ENCODE data around the gene HGD. TPM values are rescaled to one million over a fixed set of nuclear protein-coding genes. Genes with fewer than 3 reads are reported as not detected.

HGD gene
- total and polyA plus RNA-seq, 2 donors (not counting 3 experiments of a cell fraction or from before 2014, with no cell fraction given) = 0.18 to 0.22 TPM

- no peak overlapping the region for H2AFZ ChIP-seq (ENCODE audit: low read depth, low read length)
- FAIRE-seq (no peak), DNase-seq (ENCODE audit: low read depth, low spot score) (no peak)
- H3K4me2 ChIP-seq (ENCODE audit: insufficient read depth, low read length) = no peak overlapping the region
- no peaks in the 10 kb centered on the region for H3K9me1 ChIP-seq (replicated peaks; ENCODE audit: control insufficient read depth, extremely low read depth, insufficient read depth, low read length)
- no peaks in the 10 kb centered on the region for H3K36me3 ChIP-seq (ENCODE audit: control insufficient read depth in 2 of 2, extremely low read depth in 1 of 2, insufficient read depth in 2 of 2, low read length in 2 of 2)
- POLR2A ChIA-PET = no interaction called here
- TF ChIP-seq JUN (IDR thresholded peaks at IDR 0.05; ENCODE audit: borderline replicate concordance, insufficient read depth, insufficient read length, low read depth) (no peak), GATA2 (IDR thresholded peaks at IDR 0.05; ENCODE audit: insufficient read depth, insufficient read length, low read depth, low read length) (no peak), MAX (IDR thresholded peaks at IDR 0.05; ENCODE audit: insufficient read depth, insufficient read length) (no peak), EZH2 (IDR thresholded peaks at IDR 0.05; ENCODE audit: borderline replicate concordance, low read depth, low read length, severe bottlenecking) (no peak), POLR2AphosphoS5 (IDR thresholded peaks at IDR 0.05; ENCODE audit: insufficient read depth, low read depth, low read length) (no peak), POLR2A (IDR thresholded peaks at IDR 0.05; ENCODE audit: low read depth, low read length) (no peak)
- H3K9ac ChIP-seq (replicated peaks; ENCODE audit: extremely low read depth, insufficient read depth, low read length) = no peak overlapping the region
- H3K9me3 ChIP-seq (replicated peaks; ENCODE audit: control insufficient read depth, insufficient read depth, low read length) = no peaks in the 10 kb centered on the region
- H3K27me3 ChIP-seq (ENCODE audit: control insufficient read depth in 2 of 2, insufficient read depth in 2 of 2, low read length in 2 of 2) = no peaks in the 10 kb centered on the region
- no peaks in the 10 kb centered on the region for H3K79me2 ChIP-seq (ENCODE audit: control insufficient read depth, insufficient read depth, low read length)
- no peak overlapping the region for H3K27ac ChIP-seq (ENCODE audit: insufficient read depth, low read depth, low read length)
- CTCF ChIA-PET = interaction anchor here (0.8 kb wide), 1 partner anchor 11 kb away, joined by 3 read pairs; no protein-coding TSS in a partner anchor
- H3K4me3 ChIP-seq (replicated peaks in 1 of 3; ENCODE audit: insufficient read depth in 1 of 3, low read depth in 1 of 3, low read length in 3 of 3) = no peak overlapping the region
- no TSS peak for BruUV-seq (replicated peaks)
- no peaks in the 10 kb centered on the region for H3K4me1 ChIP-seq (ENCODE audit: control insufficient read depth, extremely low read depth, insufficient read depth, low read length)
- no peaks in the 10 kb centered on the region for H4K20me1 ChIP-seq (replicated peaks; ENCODE audit: control insufficient read depth, extremely low read depth, insufficient read depth, low read length)
- dilution Hi-C loops (cut with MboI; ENCODE audit: extremely low pct_ligation_motif_present, low sequenced_read_pairs) (no loop called here), intact Hi-C loops (cut with micrococcal nuclease) (no loop called here)
Observed at GRCh38 chr3:120661945-120662344, 20.1 kb downstream of the HGD start.

GRCh38 chr3:120661106-120661905 lies 20.7 kb downstream of the HGD start:
- Histone ChIP-seq H3K9me3 (replicated peaks; ENCODE audit: control insufficient read depth, insufficient read depth, low read length) (no peaks in the 10 kb centered on the region), H3K36me3 (ENCODE audit: control insufficient read depth in 2 of 2, extremely low read depth in 1 of 2, insufficient read depth in 2 of 2, low read length in 2 of 2) (no peaks in the 10 kb centered on the region), H3K9ac (replicated peaks; ENCODE audit: extremely low read depth, insufficient read depth, low read length) (no peak overlapping the region), H3K27ac (ENCODE audit: insufficient read depth, low read depth, low read length) (no peak overlapping the region), H3K4me2 (ENCODE audit: insufficient read depth, low read length) (no peak overlapping the region), H3K4me1 (ENCODE audit: control insufficient read depth, extremely low read depth, insufficient read depth, low read length) (no peaks in the 10 kb centered on the region), H3K79me2 (ENCODE audit: control insufficient read depth, insufficient read depth, low read length) (no peaks in the 10 kb centered on the region), H3K4me3 (replicated peaks in 1 of 3; ENCODE audit: insufficient read depth in 1 of 3, low read depth in 1 of 3, low read length in 3 of 3) (no peak overlapping the region), H3K9me1 (replicated peaks; ENCODE audit: control insufficient read depth, extremely low read depth, insufficient read depth, low read length) (no peaks in the 10 kb centered on the region), H3K27me3 (ENCODE audit: control insufficient read depth in 2 of 2, insufficient read depth in 2 of 2, low read length in 2 of 2) (no peaks in the 10 kb centered on the region), H2AFZ (ENCODE audit: low read depth, low read length) (no peak overlapping the region), H4K20me1 (replicated peaks; ENCODE audit: control insufficient read depth, extremely low read depth, insufficient read depth, low read length) (no peaks in the 10 kb centered on the region)
- FAIRE-seq = no peak
- dilution Hi-C loops (cut with MboI; ENCODE audit: extremely low pct_ligation_motif_present, low sequenced_read_pairs) (no loop called here), intact Hi-C loops (cut with micrococcal nuclease) (no loop called here)
- ChIA-PET CTCF (no interaction called here), POLR2A (no interaction called here)
- no TSS peak for BruUV-seq (replicated peaks)
- no peak for DNase-seq (ENCODE audit: low read depth, low spot score)
- no peak for TF ChIP-seq POLR2AphosphoS5 (IDR thresholded peaks at IDR 0.05; ENCODE audit: insufficient read depth, low read depth, low read length)
- TF ChIP-seq CTCF (IDR thresholded peaks at IDR 0.05; ENCODE audit: extremely low read depth in 1 of 2, insufficient read depth in 1 of 2, low read depth in 1 of 2, low read length in 2 of 2) = no peak
- TF ChIP-seq MYC (IDR thresholded peaks at IDR 0.05; ENCODE audit: low read depth, low read length) = no peak
- no peak for TF ChIP-seq POLR2A (IDR thresholded peaks at IDR 0.05; ENCODE audit: low read depth, low read length)
- no peak for TF ChIP-seq EZH2 (IDR thresholded peaks at IDR 0.05; ENCODE audit: borderline replicate concordance, low read depth, low read length, severe bottlenecking)
- no peak for TF ChIP-seq FOS (IDR thresholded peaks at IDR 0.05; ENCODE audit: borderline replicate concordance, insufficient read depth, low read length)
- no peak for TF ChIP-seq MAX (IDR thresholded peaks at IDR 0.05; ENCODE audit: insufficient read depth, insufficient read length)
- no peak for TF ChIP-seq JUN (IDR thresholded peaks at IDR 0.05; ENCODE audit: borderline replicate concordance, insufficient read depth, insufficient read length, low read depth)
- TF ChIP-seq GATA2 (IDR thresholded peaks at IDR 0.05; ENCODE audit: insufficient read depth, insufficient read length, low read depth, low read length) = no peak
